Motor neuron (in vitro differentiated cells): Measurements from ENCODE around the gene AP3M1. TPM values are rescaled to one million over a fixed set of nuclear protein-coding genes. Genes with fewer than 3 reads are reported as not detected.
A peak's percentile ranks its signal among the peaks of the same experiment; 100 is the strongest.

Source experiments
- ATAC-seq, 8 experiments: fragments of 200-7000 bp; cut with Tn5 transposase; replicated peaks in 6 of 8; 2 replicates each; pipeline ENCODE4 v1.8.0; 2021; ENCODE audit warnings: mild to moderate bottlenecking in 8 of 8, moderate library complexity in 8 of 8
- H3K27ac ChIP-seq, 2 donors: fragments of 250-450 bp; sonication (Bioruptor Pico); 2 replicates each; pipeline ENCODE4 v1.9.0; 2021; ENCODE audit warnings: antibody characterized with exemption in 2 of 2, mild to moderate bottlenecking in 2 of 2, moderate library complexity in 1 of 2
- H3K4me1 ChIP-seq, 2 donors: fragments of 250-450 bp; sonication (Bioruptor Pico); replicated peaks in 1 of 2; 2 replicates each; pipeline ENCODE4 v1.6.1; 2021; ENCODE audit warnings: antibody characterized with exemption in 2 of 2, mild to moderate bottlenecking in 2 of 2, moderate library complexity in 1 of 2
- H3K4me3 ChIP-seq, 5 donors: fragments of 250-450 bp; sonication (Bioruptor Pico); 2 replicates each; pipeline ENCODE4 v1.9.0; 2021; ENCODE audit warnings: antibody characterized with exemption in 5 of 5, mild to moderate bottlenecking in 5 of 5, moderate library complexity in 4 of 5
- WGBS, 10 experiments: fragments of 450-650 bp; shearing (Covaris generic); methylation state at CpG; one replicate each; pipeline ENCODE4 v1.0.0; 2022; 5-methylcytosine and 5-hydroxymethylcytosine counted together
- in situ Hi-C, 9 experiments: fragments of 400-800 bp; cut with MboI; loops; one replicate each; pipeline ENCODE4 v1.15.0; 2021; ENCODE audit warnings: low sequenced_read_pairs in 9 of 9, low pct_unique_long_range_greater_than_20kb in 2 of 9; ENCODE audit not compliant: unreplicated experiment in 9 of 9
- total RNA-seq, 8 experiments: library from RNA; unstranded; fragments of 300-600 nt; gene quantifications; 2 replicates each; pipeline versions ENCODE4 v1.2.3 to v1.2.4, GENCODE V29; 2022

AP3M1 gene
- total RNA-seq, 8 experiments from 2014 or later = 37.0 to 51.2 (median 42.6) TPM

DNA sequence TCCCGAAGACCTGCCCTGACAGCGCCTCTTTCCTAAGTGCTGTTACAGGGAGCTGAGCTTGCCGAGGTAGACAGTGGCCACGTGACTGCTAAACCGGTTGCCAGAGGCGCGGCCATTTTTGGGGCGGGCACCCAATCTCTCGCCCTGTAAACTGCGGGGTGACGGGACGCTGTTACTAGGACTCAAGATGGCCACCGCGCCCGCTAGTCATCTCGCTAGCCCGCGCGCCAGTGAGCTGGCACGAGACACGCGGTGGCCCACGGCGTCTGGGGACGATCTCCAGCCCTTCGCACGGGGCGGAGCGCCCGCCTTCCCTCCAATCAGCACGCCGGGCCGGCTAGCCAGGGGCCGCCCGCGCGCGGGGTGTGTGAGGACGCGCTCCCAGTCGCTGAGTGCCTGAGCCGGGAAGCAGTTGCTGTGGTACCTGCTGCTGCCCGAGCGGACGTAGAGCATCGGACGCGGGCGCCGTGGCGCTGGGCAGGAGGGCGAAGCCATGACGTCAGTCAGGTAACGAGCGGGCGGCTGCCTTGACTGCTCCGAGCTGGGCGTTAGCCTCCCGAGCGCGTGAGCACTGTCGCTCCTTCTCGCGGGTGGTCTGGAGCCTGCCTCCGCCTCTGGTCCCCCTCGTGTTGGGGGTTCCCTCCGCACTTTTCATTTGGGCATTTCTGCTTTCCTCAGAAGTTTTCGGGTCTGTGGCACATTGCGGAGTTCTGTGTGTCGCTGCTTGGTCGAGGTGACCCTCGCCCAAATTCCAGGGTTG, 25.9 kb upstream of the AP3M1 start:
- H3K27ac ChIP-seq = peak overlapping the region; percentile 67 to 81
- in situ Hi-C loops = no loop called here
- ATAC-seq = peak; percentile 90 to 96 (median 95)
- H3K4me1 ChIP-seq = peaks cover 12 to 16% of the 10 kb centered on the region in 2 donors
- H3K4me3 ChIP-seq = peak overlapping the region; percentile 46 to 70 (median 58)
- WGBS, 10 experiments = 0 to 4% (median 0%) methylated on average over 1 to 10 of the region's 72 CpGs; no CpG with 5 or more reads in 4 of the 10 experiments

DNA sequence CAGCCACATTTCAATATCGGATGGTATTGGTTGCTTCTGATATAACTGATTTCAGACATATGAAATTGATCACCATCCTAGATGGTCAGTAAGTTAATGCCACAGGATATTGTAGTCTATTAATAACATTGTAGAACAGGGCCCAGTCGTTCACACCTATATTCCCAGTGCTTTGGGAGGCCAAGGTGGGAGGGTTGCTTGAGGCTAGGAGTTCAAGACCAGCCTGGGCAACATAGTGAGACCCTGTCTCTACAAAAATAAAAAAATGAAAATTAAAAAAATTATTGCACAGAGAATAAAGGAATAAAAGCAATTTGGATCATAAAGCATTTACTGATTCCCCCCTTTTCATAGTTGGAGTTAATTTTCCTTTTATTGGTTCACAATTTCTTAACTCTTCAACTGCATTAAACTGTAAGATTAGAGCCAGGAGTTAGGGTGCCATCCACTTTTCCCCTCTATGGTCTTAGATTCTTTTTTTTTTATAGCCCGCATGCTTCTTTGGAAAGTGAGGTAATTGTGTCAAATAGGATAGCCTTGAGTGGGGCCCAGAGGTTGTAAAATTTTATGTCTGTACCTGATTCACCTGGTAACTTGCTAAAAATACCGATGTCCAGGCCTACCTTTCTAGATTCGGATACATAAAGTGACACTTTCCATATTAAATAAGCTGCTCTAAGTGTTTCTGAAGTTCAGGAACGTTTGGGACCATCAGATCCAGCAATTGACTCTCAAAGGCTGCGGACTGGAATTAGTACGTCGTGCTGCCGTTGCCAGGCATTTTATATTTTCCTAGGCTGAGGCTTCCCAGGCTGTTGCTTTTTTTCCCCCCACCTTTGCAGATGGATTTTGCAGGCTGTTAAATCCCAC, 25.1 kb upstream of the AP3M1 start:
- ATAC-seq = no peak
- Histone ChIP-seq H3K27ac (peak overlapping the region; percentile 67 to 81), H3K4me1 (peaks cover 12 to 16% of the 10 kb centered on the region in 2 donors), H3K4me3 (peak overlapping the region; percentile 46 to 70 (median 58))
- 0 to 56% (median 26%) methylated on average over 1 to 10 of the region's 10 CpGs for WGBS, 10 experiments
- in situ Hi-C loops = no loop called here

DNA sequence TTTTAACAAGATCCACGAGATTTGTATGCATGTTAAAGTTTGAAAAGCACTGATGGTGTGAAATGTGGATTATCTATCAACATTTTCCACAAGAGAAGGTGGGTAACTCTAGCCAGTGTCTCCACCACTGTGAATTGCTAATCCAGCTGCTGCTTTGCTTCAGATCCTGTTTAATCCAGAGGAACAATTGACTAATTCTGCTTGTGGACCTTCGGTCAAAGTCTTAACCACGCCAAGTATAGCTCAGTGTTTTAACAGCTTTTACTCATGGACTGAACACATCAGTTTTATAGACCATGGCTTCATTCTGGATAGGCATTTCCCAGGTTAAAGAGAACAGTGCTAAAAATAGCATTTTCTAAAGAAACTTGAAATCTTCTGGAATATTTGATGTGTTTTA, 23.9 kb upstream of the AP3M1 start:
- H3K27ac ChIP-seq = no peak overlapping the region
- H3K4me1 ChIP-seq = peaks cover 12 to 16% of the 10 kb centered on the region in 2 donors
- in situ Hi-C loops = no loop called here
- 14 to 100% (median 48%) methylated on average over 1 to 3 of the region's 3 CpGs for WGBS, 10 experiments
- no peak overlapping the region for H3K4me3 ChIP-seq
- no peak for ATAC-seq

DNA sequence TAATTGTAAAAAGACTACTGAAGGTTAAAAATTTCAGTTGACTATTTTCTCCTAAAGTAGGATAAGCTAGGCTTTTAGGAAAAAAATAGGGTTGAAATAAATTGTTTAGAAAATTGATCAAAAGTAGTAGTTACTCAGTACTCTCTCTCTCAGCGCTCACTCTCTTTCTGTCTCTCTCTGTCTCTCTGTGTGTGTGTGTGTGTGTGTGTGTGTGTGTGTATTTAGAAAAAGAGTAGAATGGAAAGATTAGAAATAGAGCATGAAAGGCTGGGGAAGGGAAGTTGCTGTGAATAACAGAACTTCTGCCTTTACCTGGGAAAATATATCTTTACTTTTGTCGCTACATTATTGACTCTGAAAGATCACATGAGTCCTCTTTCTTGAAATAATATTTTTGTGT, 21.0 kb upstream of the AP3M1 start:
- no peak for ATAC-seq
- no peak overlapping the region for H3K27ac ChIP-seq
- WGBS, 10 experiments = 50 to 100% (median 94%) methylated on average over 1 to 2 of the region's 2 CpGs
- in situ Hi-C loops = no loop called here
- H3K4me3 ChIP-seq = no peak overlapping the region
- H3K4me1 ChIP-seq = peaks cover 6 to 9% of the 10 kb centered on the region in 2 donors

DNA sequence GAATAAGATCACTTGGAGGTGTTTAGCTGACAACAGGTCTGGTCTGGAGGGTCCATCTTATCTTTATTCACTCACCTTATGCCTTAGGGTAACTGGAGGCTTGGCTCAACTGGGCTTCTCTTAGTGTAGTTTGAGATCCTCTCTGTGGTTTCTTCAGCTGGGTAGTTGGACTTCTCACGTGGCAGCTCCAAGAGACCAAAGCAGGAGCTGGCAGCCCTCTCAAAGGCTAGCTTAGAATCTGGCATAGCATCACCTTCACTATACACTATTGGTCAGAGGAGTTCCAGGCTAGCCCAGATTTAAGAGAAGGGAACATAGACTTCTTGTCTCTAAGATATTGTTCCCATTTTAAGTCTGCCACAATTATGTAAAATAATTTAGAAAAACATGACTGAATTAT, 16.8 kb upstream of the AP3M1 start:
- no peak for ATAC-seq
- H3K27ac ChIP-seq = no peak overlapping the region
- WGBS, 10 experiments = 60 to 100% (median 100%) methylated on average over 1 of the region's 1 CpG; no CpG with 5 or more reads in 4 of the 10 experiments
- H3K4me1 ChIP-seq = no peaks in the 10 kb centered on the region
- in situ Hi-C loops = no loop called here
- no peak overlapping the region for H3K4me3 ChIP-seq

DNA sequence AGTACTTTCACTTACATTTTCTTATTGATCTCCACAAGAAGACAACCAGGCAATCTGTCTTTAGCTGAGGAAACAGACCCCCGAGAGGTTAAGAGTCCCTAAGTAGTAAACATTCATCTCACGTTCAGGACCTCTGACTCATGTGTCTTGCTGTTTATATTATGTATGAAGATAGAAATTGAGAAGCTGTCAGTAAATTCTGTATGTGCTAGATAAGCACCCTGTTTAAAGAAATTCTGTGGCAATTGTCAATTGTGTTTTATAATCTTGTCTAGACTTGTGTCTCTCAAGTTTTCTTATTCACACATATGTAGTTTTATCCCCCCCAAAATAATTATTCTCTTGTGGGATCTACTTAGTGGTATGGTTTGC, 14.9 kb upstream of the AP3M1 start:
- peak in 1 of 8 experiments; percentile 54 for ATAC-seq

DNA sequence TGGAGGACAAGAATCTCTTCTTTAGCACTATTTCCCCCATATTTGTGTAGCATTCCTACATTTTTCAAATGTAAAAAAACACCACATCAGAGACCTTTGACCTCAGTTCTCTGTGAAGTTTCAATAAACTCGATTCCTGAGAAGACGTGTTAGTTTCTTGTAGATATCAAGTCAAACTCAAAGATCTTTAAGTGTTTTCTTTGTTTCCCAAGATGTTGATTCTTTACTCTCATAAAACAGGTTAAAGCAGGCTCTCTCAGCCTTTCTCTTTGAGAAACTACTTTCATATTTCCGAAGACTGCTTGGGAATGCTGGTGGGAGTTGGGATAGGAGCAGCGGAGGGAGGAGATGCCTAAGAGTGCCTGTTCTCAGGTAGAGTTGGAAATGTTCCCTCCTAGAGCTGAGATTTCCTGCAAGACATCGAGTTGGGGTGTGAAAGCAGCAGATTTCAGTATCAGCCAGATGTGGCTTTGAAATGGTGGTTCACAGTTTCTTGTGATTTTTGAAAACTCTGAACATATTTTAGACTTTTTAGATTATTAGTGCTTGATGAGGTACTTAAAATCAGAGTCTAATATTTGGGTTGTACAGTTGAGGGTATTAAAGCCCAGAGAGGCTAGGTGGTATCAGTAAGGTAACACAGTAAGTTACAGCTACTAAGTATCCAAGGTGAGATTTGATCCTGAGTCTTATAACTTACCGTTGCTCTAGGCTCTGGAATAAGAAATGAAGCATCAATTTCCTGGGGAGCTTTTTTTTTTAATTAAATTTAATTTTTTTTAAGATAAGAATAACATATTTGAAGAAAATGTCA, 14.3 kb upstream of the AP3M1 start:
- in situ Hi-C loops = no loop called here
- H3K4me1 ChIP-seq = no peaks in the 10 kb centered on the region
- H3K4me3 ChIP-seq = no peak overlapping the region
- no peak overlapping the region for H3K27ac ChIP-seq
- no peak for ATAC-seq
- 43 to 100% (median 87%) methylated on average over 1 to 6 of the region's 6 CpGs for WGBS, 10 experiments

More for the DNA sequence above, 14.9 kb upstream of the AP3M1 start:
- Histone ChIP-seq H3K4me1 (no peaks in the 10 kb centered on the region), H3K4me3 (no peak overlapping the region), H3K27ac (no peak overlapping the region)
- WGBS, 10 experiments = 6 to 100% (median 79%) methylated on average over 2 of the region's 2 CpGs; no CpG with 5 or more reads in 5 of the 10 experiments
- in situ Hi-C loops = no loop called here

DNA sequence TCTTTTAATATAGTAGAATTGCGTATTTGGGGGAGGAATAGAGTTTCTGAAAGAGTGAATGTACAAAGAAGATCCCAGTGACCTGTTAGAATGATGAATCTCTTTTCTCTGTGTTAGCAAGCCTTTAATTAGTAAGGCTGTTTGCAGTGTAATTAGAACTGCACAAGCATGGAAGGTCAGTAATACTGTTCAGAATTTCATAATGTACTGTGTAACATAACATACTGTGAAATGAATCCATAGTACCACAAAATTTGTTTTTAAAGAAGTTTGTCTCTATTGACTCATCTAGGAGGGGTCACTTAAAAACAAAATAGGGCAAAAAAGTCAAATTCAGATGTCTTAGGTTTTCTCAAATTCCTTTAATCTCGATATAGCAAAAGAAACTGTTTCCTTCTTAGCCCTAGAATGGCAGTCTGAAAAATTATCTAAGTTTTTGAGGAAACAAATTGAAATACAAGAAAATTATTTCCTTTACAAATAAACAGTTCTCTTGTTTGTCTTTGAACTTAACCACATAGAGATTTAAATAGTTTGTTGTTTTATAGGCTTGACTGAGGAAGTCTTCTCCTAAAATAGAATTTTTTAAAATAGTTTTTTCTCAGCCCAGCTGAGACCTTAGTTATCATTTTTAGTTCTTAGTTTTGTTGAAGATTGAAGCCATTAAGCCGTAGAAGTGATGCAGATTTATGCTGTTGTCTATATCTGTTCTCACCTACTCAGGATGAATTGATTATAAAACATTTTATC, 12.9 kb upstream of the AP3M1 start:
- 72 to 95% (median 89%) methylated on average over 2 to 3 of the region's 3 CpGs; no CpG with 5 or more reads in 1 of the 10 experiments for WGBS, 10 experiments
- H3K4me1 ChIP-seq = no peaks in the 10 kb centered on the region
- H3K4me3 ChIP-seq = no peak overlapping the region
- ATAC-seq = no peak
- no peak overlapping the region for H3K27ac ChIP-seq
- in situ Hi-C loops = no loop called here

DNA sequence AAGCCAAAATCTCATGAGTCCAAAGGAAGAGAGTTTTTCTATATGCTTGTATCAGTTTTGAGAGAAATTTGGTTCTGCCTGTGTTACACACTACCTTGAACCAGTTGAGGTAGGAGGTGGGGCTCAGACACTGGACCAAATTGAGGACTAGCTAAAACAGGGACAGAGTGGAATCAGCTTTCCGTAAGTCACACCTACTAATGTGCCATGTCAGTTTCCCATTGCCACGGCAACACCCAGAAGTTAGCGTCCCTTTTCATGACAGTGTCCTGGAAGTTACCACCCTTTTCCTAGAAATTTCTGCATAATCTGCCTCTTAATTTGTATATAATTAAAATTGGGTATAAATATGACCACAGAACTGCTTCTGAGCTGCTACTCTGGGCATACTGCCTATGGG, 9.4 kb upstream of the AP3M1 start:
- no peak overlapping the region for H3K27ac ChIP-seq
- WGBS, 10 experiments = 80 to 100% (median 89%) methylated on average over 3 of the region's 3 CpGs; no CpG with 5 or more reads in 5 of the 10 experiments

DNA sequence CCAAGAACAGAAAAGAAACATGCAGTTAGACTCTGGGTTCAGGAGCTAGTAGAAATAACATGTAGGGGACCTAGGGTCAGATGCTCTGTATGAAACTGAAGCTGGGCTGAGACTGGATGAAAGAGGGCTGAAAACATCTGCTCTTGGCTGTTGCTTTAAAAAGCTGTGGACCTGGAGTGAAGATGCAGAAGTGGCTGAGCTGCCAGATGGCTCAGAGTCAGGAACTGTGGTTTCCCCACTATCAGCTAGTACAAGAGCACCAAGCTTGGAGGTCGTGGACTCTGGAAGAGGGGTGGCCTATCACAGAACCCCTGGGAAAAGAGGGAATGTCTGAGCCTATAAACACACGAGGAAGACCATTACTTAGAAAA, 6.3 kb upstream of the AP3M1 start:
- in situ Hi-C loops = no loop called here
- 26 to 100% (median 82%) methylated on average over 1 to 2 of the region's 2 CpGs for whole genome bisulfite sequencing, 10 experiments
- no peak overlapping the region for H3K4me3 ChIP-seq
- no peak overlapping the region for H3K27ac ChIP-seq
- no peak for ATAC-seq
- peaks cover 2 to 12% of the 10 kb centered on the region in 2 donors for H3K4me1 ChIP-seq

More for the DNA sequence above, 9.4 kb upstream of the AP3M1 start:
- no peak overlapping the region for H3K4me3 ChIP-seq
- H3K4me1 ChIP-seq = no peaks in the 10 kb centered on the region
- ATAC-seq = peak in 3 of 8 experiments; percentile 34 to 61 (median 50)
- in situ Hi-C loops = no loop called here

DNA sequence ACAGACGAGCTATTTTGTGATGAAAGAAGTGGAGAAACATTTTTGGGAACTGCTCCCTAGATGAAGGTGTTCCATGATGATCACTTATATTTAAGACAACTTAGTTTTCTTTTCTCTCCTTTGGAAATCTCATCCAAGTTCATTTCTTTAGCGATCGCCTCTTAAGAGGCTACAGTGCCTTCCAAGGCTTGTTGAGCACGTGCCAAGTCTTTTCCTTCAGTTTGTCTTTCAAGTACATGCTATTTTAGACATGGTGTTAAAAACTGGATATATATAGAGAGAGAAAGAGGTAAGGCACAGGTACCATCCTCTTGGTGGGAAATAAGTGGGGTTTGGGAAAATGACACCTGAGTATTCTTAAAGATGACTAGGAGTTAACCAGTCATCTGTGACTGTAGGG, 3.0 kb upstream of the AP3M1 start:
- H3K4me1 ChIP-seq = peaks cover 2 to 18% of the 10 kb centered on the region in 2 donors
- no peak overlapping the region for H3K4me3 ChIP-seq
- 77 to 100% (median 88%) methylated on average over 3 to 4 of the region's 4 CpGs; no CpG with 5 or more reads in 3 of the 10 experiments for WGBS, 10 experiments
- H3K27ac ChIP-seq = no peak overlapping the region
- ATAC-seq = no peak
- in situ Hi-C loops = no loop called here

DNA sequence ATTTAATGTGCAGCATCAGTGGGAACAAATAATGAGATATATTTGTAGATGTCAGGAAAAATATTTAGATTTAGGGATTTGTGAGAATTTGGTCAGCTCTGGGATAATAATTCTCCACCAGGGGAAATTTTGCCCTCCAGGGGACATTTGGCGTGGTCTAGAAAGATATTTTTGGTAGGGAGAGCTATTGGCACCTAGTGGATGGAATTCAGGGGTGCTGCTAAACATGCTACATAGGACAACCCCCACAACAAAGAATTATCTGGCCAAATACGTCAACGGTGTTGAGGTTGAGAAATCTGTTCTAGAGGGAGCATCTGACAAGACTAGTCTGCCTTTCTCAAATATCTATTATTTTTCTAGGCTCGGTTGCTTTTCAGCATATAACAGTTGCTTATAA, 2.5 kb upstream of the AP3M1 start:
- no peak overlapping the region for H3K4me3 ChIP-seq
- no peak for ATAC-seq
- WGBS, 10 experiments = 28 to 100% (median 67%) methylated on average over 1 to 4 of the region's 4 CpGs
- in situ Hi-C loops = no loop called here
- peaks cover 2 to 18% of the 10 kb centered on the region in 2 donors for H3K4me1 ChIP-seq
- H3K27ac ChIP-seq = no peak overlapping the region
